Lung (tissue), 12 donors: Measurements from ENCODE around the gene CLP1. TPM values are rescaled to one million over a fixed set of nuclear protein-coding genes. Genes with fewer than 3 reads are reported as not detected.

Experiments used
- ATAC-seq: fragments of 200-7000 bp; cut with Tn5 transposase; one replicate; pipeline ENCODE4 v1.9.1; 2020; ENCODE audit warnings: moderate number of reproducible peaks; ENCODE audit not compliant: insufficient read depth, low FRiP score
- DNase-seq, 3 donors: peaks; one replicate each; pipeline ENCODE4 v3.0.0-alpha.2; 2013 to 2017
- H3K27ac ChIP-seq, 2 donors: one replicate each; pipeline ENCODE4 v1.5.1; 2013; ENCODE audit warnings: mild to moderate bottlenecking in 2 of 2, moderate library complexity in 2 of 2, control low read depth in 1 of 2, inconsistent platforms in 1 of 2, low read depth in 1 of 2, low read length in 1 of 2
- H3K27me3 ChIP-seq, 3 donors: one replicate each; pipeline ENCODE4 v1.5.1; 2013; ENCODE audit warnings: low read length in 2 of 3; ENCODE audit not compliant: control insufficient read depth in 3 of 3, insufficient read depth in 3 of 3
- H3K36me3 ChIP-seq, 4 donors: one replicate each; pipeline ENCODE4 v1.5.1; 2013; ENCODE audit warnings: low read length in 4 of 4, mild to moderate bottlenecking in 1 of 4, moderate library complexity in 1 of 4; ENCODE audit not compliant: control insufficient read depth in 4 of 4, insufficient read depth in 4 of 4
- H3K4me1 ChIP-seq, 5 donors: one replicate each; pipeline ENCODE4 v1.5.1; 2013; ENCODE audit warnings: low read length in 5 of 5, mild to moderate bottlenecking in 2 of 5, moderate library complexity in 1 of 5; ENCODE audit not compliant: control insufficient read depth in 5 of 5, insufficient read depth in 5 of 5
- H3K4me3 ChIP-seq: one replicate; pipeline ENCODE4 v1.5.1; 2013; ENCODE audit warnings: mild to moderate bottlenecking, control low read depth, moderate library complexity
- H3K9ac ChIP-seq, 2 donors: one replicate each; pipeline ENCODE4 v1.5.1; 2013; ENCODE audit warnings: low read length in 2 of 2, control low read depth in 1 of 2; ENCODE audit not compliant: insufficient read depth in 1 of 2
- H3K9me3 ChIP-seq, 4 donors: one replicate each; pipeline ENCODE4 v1.5.1; 2013; ENCODE audit warnings: low read length in 3 of 4, mild to moderate bottlenecking in 1 of 4, moderate library complexity in 1 of 4; ENCODE audit not compliant: control insufficient read depth in 4 of 4, insufficient read depth in 3 of 4
- CTCF ChIP-seq: IDR thresholded peaks from 2 replicates; pipeline ENCODE4 v1.5.1; 2012; ENCODE audit warnings: mild to moderate bottlenecking; ENCODE audit errors: control extremely low read depth, extremely low read depth
- WGBS, 2 donors: extraction: QIAGEN DNeasy Blood & Tissue Kit; methylation state at CpG; one replicate each; pipeline ENCODE4 v1.1.7; 2013; 5-methylcytosine and 5-hydroxymethylcytosine counted together
- polyA plus RNA-seq, 2 donors: library from polyadenylated mRNA; stranded (reverse); fragments of 200-250 nt; gene quantifications; one replicate each; pipeline ENCODE4 v1.2.1, GENCODE V29; 2013
- total RNA-seq, 2 donors: library from RNA; depleted of rRNA in 1 of 2; stranded (reverse); fragments of >200 nt in 1 of 2; gene quantifications; one replicate each; pipeline ENCODE4 v1.2.1, GENCODE V29; 2014 to 2021
- donor health status: control.
- donor health status: control.
- donor health status: Bipolar disorder and iron deficiency.
- donor health status: healthy.
- donor health status: DM: yes; HTN: yes; CAD: no.

The CLP1 gene
- total and polyA plus RNA-seq, 4 donors, result 6.5 to 16.6 (median 9.7) TPM

GRCh38 chr11:57615308-57615707 is 42.3 kb upstream of the CLP1 start:
- Histone ChIP-seq H3K36me3 (peaks cover 3 to 33% (median 29%) of the 10 kb centered on the region in 4 donors), H3K4me3 (no peak overlapping the region), H3K4me1 (no peaks in the 10 kb centered on the region), H3K9me3 (peaks cover 0 to 4% (median 2%) of the 10 kb centered on the region in 4 donors), H3K27me3 (no peaks in the 10 kb centered on the region), H3K9ac (no peak overlapping the region), H3K27ac (no peak overlapping the region)
- no peak for TF ChIP-seq CTCF
- no peak for ATAC-seq
- 81 to 82% methylated on average over 1 of the region's 1 CpG for WGBS, 2 donors
- no peak for DNase-seq

GRCh38 chr11:57616595-57616994 is 41.0 kb upstream of the CLP1 start:
- peaks cover 0 to 28% (median 24%) of the 10 kb centered on the region in 4 donors for H3K36me3 ChIP-seq
- no peak overlapping the region for H3K27ac ChIP-seq
- H3K27me3 ChIP-seq, result no peaks in the 10 kb centered on the region
- no peak overlapping the region for H3K4me3 ChIP-seq
- ATAC-seq (no peak), DNase-seq (no peak)
- TF ChIP-seq CTCF, result no peak
- H3K9me3 ChIP-seq, result peaks cover 0 to 4% (median 2%) of the 10 kb centered on the region in 4 donors
- no peaks in the 10 kb centered on the region for H3K4me1 ChIP-seq
- 79 to 89% methylated on average over 3 of the region's 3 CpGs for whole genome bisulfite sequencing, 2 donors
- H3K9ac ChIP-seq, result no peak overlapping the region

- H3K27me3 ChIP-seq, result no peaks in the 10 kb centered on the region
- H3K9me3 ChIP-seq, result peaks cover 0 to 4% (median 2%) of the 10 kb centered on the region in 4 donors
- H3K4me1 ChIP-seq, result no peaks in the 10 kb centered on the region
- 75 to 90% methylated on average over 2 of the region's 2 CpGs for WGBS, 2 donors
- no peak for TF ChIP-seq CTCF
- no peak overlapping the region for H3K9ac ChIP-seq
- no peak overlapping the region for H3K27ac ChIP-seq
- no peak for DNase-seq
- peaks cover 0 to 18% (median 14%) of the 10 kb centered on the region in 4 donors for H3K36me3 ChIP-seq
- H3K4me3 ChIP-seq, result no peak overlapping the region
- no peak for ATAC-seq
Observed at GRCh38 chr11:57618438-57618837, 39.1 kb upstream of the CLP1 start.

- TF ChIP-seq CTCF, result no peak
Observed at GRCh38 chr11:57619331-57619730, 38.2 kb upstream of the CLP1 start.

More at GRCh38 chr11:57619331-57619730, 38.2 kb upstream of the CLP1 start:
- no peaks in the 10 kb centered on the region for H3K4me1 ChIP-seq
- peaks cover 0 to 11% (median 10%) of the 10 kb centered on the region in 4 donors for H3K36me3 ChIP-seq
- peaks cover 0 to 4% (median 2%) of the 10 kb centered on the region in 4 donors for H3K9me3 ChIP-seq
- no peak for ATAC-seq
- 94 to 100% methylated on average over 2 of the region's 2 CpGs for WGBS, 2 donors
- no peak overlapping the region for H3K27ac ChIP-seq
- no peak overlapping the region for H3K4me3 ChIP-seq
- H3K9ac ChIP-seq, result no peak overlapping the region
- H3K27me3 ChIP-seq, result no peaks in the 10 kb centered on the region
- DNase-seq, result no peak
